Hematopoietic multipotent progenitor cell treated with erythropoietin and hydrocortisone succinate and interleukin-3 and kit ligand, for 17 days (in vitro differentiated cells): Measurements from ENCODE around the gene SNAP23.
"Not testable (repeated sequence)": the region's sequence is repeated elsewhere in the genome, so short reads cannot be mapped to it uniquely, and the experiment has no call there.

Experiments
- DNase-seq: peaks from one replicate; pipeline ENCODE4 v3.0.0-alpha.2; 2015; ENCODE audit warnings: low spot score

Gene SNAP23

GRCh38 chr15:42498212-42499068 lies 3.0 kb downstream of the SNAP23 start:
- DNase-seq = peak; percentile 64

GRCh38 chr15:42499858-42500609 lies 4.6 kb downstream of the SNAP23 start:
- DNase-seq = peak; percentile 84

GRCh38 chr15:42502477-42502876 lies 7.0 kb downstream of the SNAP23 start:
- peak; percentile 44 for DNase-seq

- no peak for DNase-seq
These were observed 8.4 kb downstream of the SNAP23 start for GRCh38 chr15:42503825-42504224.

GRCh38 chr15:42504631-42505030 lies 9.2 kb downstream of the SNAP23 start:
- no peak for DNase-seq

- no peak for DNase-seq
These were observed 12.1 kb downstream of the SNAP23 start for GRCh38 chr15:42507514-42507913.

GRCh38 chr15:42508263-42508690 lies 12.8 kb downstream of the SNAP23 start:
- DNase-seq = no peak

GRCh38 chr15:42510258-42511006 lies 15.0 kb downstream of the SNAP23 start:
- no peak for DNase-seq

- DNase-seq = no peak
These were observed 15.6 kb downstream of the SNAP23 start for GRCh38 chr15:42511007-42511391.

GRCh38 chr15:42523331-42523730 lies 27.9 kb downstream of the SNAP23 start:
- DNase-seq = no peak

GRCh38 chr15:42528970-42529369 lies 33.5 kb downstream of the SNAP23 start:
- no peak for DNase-seq

GRCh38 chr15:42533246-42533645 lies 37.8 kb downstream of the SNAP23 start:
- DNase-seq = no peak

- no peak for DNase-seq
These were observed 49.6 kb downstream of the SNAP23 start for GRCh38 chr15:42544853-42545629.

GRCh38 chr15:42547918-42548248 lies 52.4 kb downstream of the SNAP23 start:
- DNase-seq = peak; percentile 61

- peak; percentile 91 for DNase-seq
These were observed 53.0 kb downstream of the SNAP23 start, which contains the start of the genes HAUS2 and LRRC57 for GRCh38 chr15:42548249-42549031. HAUS2 (plus strand) TSS chr15:42548838; CDS start chr15:42548873, 35 bp downstream. LRRC57 (minus strand) TSS chr15:42548793; CDS start chr15:42548434, 359 bp downstream.

- no peak for DNase-seq
These were observed 53.6 kb downstream of the SNAP23 start for GRCh38 chr15:42549032-42549491.

GRCh38 chr15:42549741-42550392 lies 54.4 kb downstream of the SNAP23 start:
- peak; percentile 60 for DNase-seq

- no peak for DNase-seq
These were observed 58.1 kb downstream of the SNAP23 start for GRCh38 chr15:42553554-42553953.

- DNase-seq = not testable (repeated sequence)
These were observed 61.2 kb downstream of the SNAP23 start for GRCh38 chr15:42556550-42557207.

- no peak for DNase-seq
These were observed 63.3 kb downstream of the SNAP23 start for GRCh38 chr15:42558739-42559138.
